ENCODE measurements around the gene PRKN.
A peak's percentile ranks its signal among the peaks of the same experiment; 100 is the strongest.

PRKN gene

GRCh38 chr6:161422710-161423680 lies 1304.6 kb downstream of the PRKN start:
- DNase-seq = no peak

GRCh38 chr6:161418463-161418945 lies 1309.1 kb downstream of the PRKN start:
- DNase-seq = no peak

- DNase-seq = no peak
Measured at GRCh38 chr6:161417717-161418462, 1309.7 kb downstream of the PRKN start.

- DNase-seq = no peak
Measured at GRCh38 chr6:161415302-161415855, 1312.2 kb downstream of the PRKN start.

GRCh38 chr6:161414707-161415106 lies 1312.9 kb downstream of the PRKN start:
- DNase-seq = no peak

- DNase-seq = no peak
Measured at GRCh38 chr6:161414180-161414579, 1313.4 kb downstream of the PRKN start.

- DNase-seq = no peak
Measured at GRCh38 chr6:161413355-161413771, 1314.2 kb downstream of the PRKN start.

GRCh38 chr6:161412795-161413194 lies 1314.8 kb downstream of the PRKN start:
- DNase-seq = no peak

GRCh38 chr6:161411265-161411944 lies 1316.2 kb downstream of the PRKN start:
- peak in 1 of 2 experiments; percentile 19 for DNase-seq

GRCh38 chr6:161410736-161411135 lies 1316.8 kb downstream of the PRKN start:
- no peak for DNase-seq

- DNase-seq = no peak
Measured at GRCh38 chr6:161410076-161410475, 1317.5 kb downstream of the PRKN start.

GRCh38 chr6:161409353-161409752 lies 1318.2 kb downstream of the PRKN start:
- no peak for DNase-seq

- no peak for DNase-seq
Measured at GRCh38 chr6:161408041-161408440, 1319.5 kb downstream of the PRKN start.

GRCh38 chr6:161407581-161407980 lies 1320.0 kb downstream of the PRKN start:
- no peak for DNase-seq

GRCh38 chr6:161407115-161407514 lies 1320.5 kb downstream of the PRKN start:
- no peak for DNase-seq

GRCh38 chr6:161406646-161407045 lies 1320.9 kb downstream of the PRKN start:
- no peak for DNase-seq

- no peak for DNase-seq
Measured at GRCh38 chr6:161405418-161405817, 1322.1 kb downstream of the PRKN start.

GRCh38 chr6:161403717-161404116 lies 1323.8 kb downstream of the PRKN start:
- DNase-seq = no peak

GRCh38 chr6:161401587-161402309 lies 1325.8 kb downstream of the PRKN start:
- DNase-seq = no peak

- DNase-seq = no peak
Measured at GRCh38 chr6:161400671-161401070, 1326.9 kb downstream of the PRKN start.

GRCh38 chr6:161396539-161396938 lies 1331.0 kb downstream of the PRKN start:
- DNase-seq = no peak

- DNase-seq = no peak
Measured at GRCh38 chr6:161395716-161396231, 1331.8 kb downstream of the PRKN start.

Data from activated T-cell treated with anti-CD3 and anti-CD28 coated beads, Interleukin-2, amount 50 U/mL, for 48 hours (primary cell).